MM.1S (cell line): ENCODE results near the gene ALDH3A1.

Experiments
- DNase-seq: peaks from one replicate; pipeline ENCODE4 v3.0.0-alpha.2; 2015
- H2AFZ ChIP-seq: fragments of 300-600 bp; sonication (generic); 2 replicates; pipeline ENCODE4 v1.6.0; 2016; ENCODE audit warnings: antibody characterized with exemption, low read length
- H3F3A ChIP-seq: fragments of 300-600 bp; sonication (generic); 2 replicates; pipeline ENCODE4 v1.6.1; 2016; ENCODE audit warnings: mild to moderate bottlenecking, antibody characterized with exemption, low read length, moderate library complexity, mixed read lengths; ENCODE audit not compliant: insufficient read depth
- H3K27ac ChIP-seq: fragments of 300-600 bp; sonication (generic); 2 replicates; pipeline ENCODE4 v1.5.1; 2016; ENCODE audit warnings: mild to moderate bottlenecking, low read length
- H3K27me3 ChIP-seq: fragments of 300-600 bp; sonication (generic); replicated peaks from 2 replicates; pipeline ENCODE4 v1.6.0; 2016; ENCODE audit warnings: low read length; ENCODE audit not compliant: insufficient read depth
- H3K36me3 ChIP-seq: fragments of 300-600 bp; sonication (generic); replicated peaks from 2 replicates; pipeline ENCODE4 v1.6.1; 2016; ENCODE audit warnings: mild to moderate bottlenecking, low read length, mixed read lengths; ENCODE audit not compliant: insufficient read depth
- H3K4me1 ChIP-seq: fragments of 300-600 bp; sonication (generic); 2 replicates; pipeline ENCODE4 v1.6.1; 2016; ENCODE audit warnings: low read length, mixed read lengths
- H3K4me2 ChIP-seq: fragments of 300-600 bp; sonication (generic); 2 replicates; pipeline ENCODE4 v1.6.0; 2016; ENCODE audit warnings: low read depth, low read length
- H3K4me3 ChIP-seq: fragments of 300-600 bp; sonication (generic); 2 replicates; pipeline ENCODE4 v1.5.1; 2016; ENCODE audit warnings: low read length, mixed read lengths
- H3K79me2 ChIP-seq: fragments of 300-600 bp; sonication (generic); 2 replicates; pipeline ENCODE4 v1.6.1; 2016; ENCODE audit warnings: mixed run types, low read length, mixed read lengths
- H3K9ac ChIP-seq: fragments of 300-600 bp; sonication (generic); 2 replicates; pipeline ENCODE4 v1.6.1; 2016; ENCODE audit warnings: low read length, mixed read lengths
- H3K9me2 ChIP-seq: fragments of 300-600 bp; sonication (generic); replicated peaks from 2 replicates; pipeline ENCODE4 v1.6.1; 2016; ENCODE audit warnings: mild to moderate bottlenecking, low read length, mixed read lengths; ENCODE audit not compliant: insufficient read depth
- H3K9me3 ChIP-seq: fragments of 300-600 bp; sonication (generic); replicated peaks from 2 replicates; pipeline ENCODE4 v1.6.1; 2016; ENCODE audit warnings: mild to moderate bottlenecking, low read length, mixed read lengths; ENCODE audit not compliant: insufficient read depth
- H4K20me1 ChIP-seq: fragments of 300-600 bp; sonication (generic); 2 replicates; pipeline ENCODE4 v1.6.1; 2016; ENCODE audit warnings: mild to moderate bottlenecking, low read length, moderate library complexity, mixed read lengths; ENCODE audit not compliant: insufficient read depth
- CTCF ChIP-seq: fragments of 300-600 bp; sonication (generic); IDR thresholded peaks from 2 replicates; pipeline ENCODE4 v1.5.1; 2016; ENCODE audit warnings: antibody characterized with exemption, low read length, mixed read lengths
- EZH2 ChIP-seq: fragments of 300-600 bp; sonication (generic); optimal IDR thresholded peaks from 2 replicates; pipeline ENCODE3; 2017; ENCODE audit warnings: low read depth, mild to moderate bottlenecking, antibody characterized with exemption, low read length, mixed read lengths
- EZH2phosphoT487 ChIP-seq: fragments of 300-600 bp; sonication (generic); IDR thresholded peaks from 2 replicates; pipeline ENCODE4 v1.6.1; 2018; ENCODE audit warnings: antibody characterized with exemption, low read length

ALDH3A1 gene

GRCh38 chr17:19706791-19707727, 41.0 kb downstream of the ALDH3A1 start:
- DNase-seq: no peak

GRCh38 chr17:19705771-19706770, 42.0 kb downstream of the ALDH3A1 start:
- Histone ChIP-seq H3F3A (no peaks in the 10 kb centered on the region), H3K27me3 (no peaks in the 10 kb centered on the region), H3K9me3 (no peaks in the 10 kb centered on the region), H3K4me3 (no peak overlapping the region), H3K4me2 (no peak overlapping the region), H2AFZ (no peak overlapping the region), H3K9ac (no peak overlapping the region), H3K9me2 (no peaks in the 10 kb centered on the region), H3K27ac (no peak overlapping the region), H3K4me1 (no peaks in the 10 kb centered on the region), H3K79me2 (no peaks in the 10 kb centered on the region), H4K20me1 (no peaks in the 10 kb centered on the region), H3K36me3 (no peaks in the 10 kb centered on the region)
- no peak for TF ChIP-seq CTCF
- TF ChIP-seq EZH2: no peak
- no peak for TF ChIP-seq EZH2phosphoT487
- DNase-seq: no peak

More at GRCh38 chr17:19706791-19707727, 41.0 kb downstream of the ALDH3A1 start:
- no peaks in the 10 kb centered on the region for H3K27me3 ChIP-seq
- no peaks in the 10 kb centered on the region for H3K36me3 ChIP-seq
- no peaks in the 10 kb centered on the region for H3K9me2 ChIP-seq
- no peaks in the 10 kb centered on the region for H3K79me2 ChIP-seq
- no peak overlapping the region for H2AFZ ChIP-seq
- H3K4me1 ChIP-seq: no peaks in the 10 kb centered on the region
- H3F3A ChIP-seq: no peaks in the 10 kb centered on the region
- no peak overlapping the region for H3K4me2 ChIP-seq
- no peak for TF ChIP-seq CTCF
- TF ChIP-seq EZH2: no peak
- TF ChIP-seq EZH2phosphoT487: no peak
- H3K9ac ChIP-seq: no peak overlapping the region
- H3K27ac ChIP-seq: no peak overlapping the region
- no peaks in the 10 kb centered on the region for H3K9me3 ChIP-seq
- no peak overlapping the region for H3K4me3 ChIP-seq
- H4K20me1 ChIP-seq: no peaks in the 10 kb centered on the region

GRCh38 chr17:19705201-19705600, 42.9 kb downstream of the ALDH3A1 start:
- Histone ChIP-seq H4K20me1 (no peaks in the 10 kb centered on the region), H3K4me3 (no peak overlapping the region), H3K27ac (no peak overlapping the region), H3K79me2 (no peaks in the 10 kb centered on the region), H2AFZ (no peak overlapping the region), H3K36me3 (no peaks in the 10 kb centered on the region), H3K9me2 (no peaks in the 10 kb centered on the region), H3K4me2 (no peak overlapping the region), H3K4me1 (no peaks in the 10 kb centered on the region), H3K27me3 (no peaks in the 10 kb centered on the region), H3F3A (no peaks in the 10 kb centered on the region), H3K9ac (no peak overlapping the region), H3K9me3 (no peaks in the 10 kb centered on the region)
- DNase-seq: no peak
- no peak for TF ChIP-seq EZH2phosphoT487
